Nephron progenitor cell (in vitro differentiated cells): ENCODE measurements around the gene OLIG3.

Source experiments
- DNase-seq: peaks from one replicate; pipeline ENCODE4 v3.0.0; 2021
- H3K27ac Mint-ChIP-seq: 2 replicates; pipeline ENCODE4 v1.8.0; 2021; ENCODE audit warnings: mild to moderate bottlenecking, moderate library complexity, mixed read lengths
- H3K27me3 Mint-ChIP-seq: 2 replicates; pipeline ENCODE4 v1.8.0; 2021; ENCODE audit warnings: mild to moderate bottlenecking, low read depth, mixed read lengths; ENCODE audit not compliant: poor library complexity
- H3K36me3 Mint-ChIP-seq: 2 replicates; pipeline ENCODE4 v1.8.0; 2021; ENCODE audit warnings: low read depth, mixed read lengths
- H3K4me1 Mint-ChIP-seq: 2 replicates; pipeline ENCODE4 v1.8.0; 2021; ENCODE audit warnings: mixed read lengths
- H3K4me3 Mint-ChIP-seq: 2 replicates; pipeline ENCODE4 v1.8.0; 2021; ENCODE audit warnings: mild to moderate bottlenecking, moderate library complexity, mixed read lengths
- H3K9me3 Mint-ChIP-seq: 2 replicates; pipeline ENCODE4 v1.8.0; 2021; ENCODE audit warnings: mild to moderate bottlenecking, moderate library complexity, mixed read lengths
- TF ChIP-seq, protein P1 (sequence below): fragments of 200-600 bp; sonication (generic); IDR thresholded peaks from 2 replicates; pipeline ENCODE4 v1.5.0; 2021; ENCODE audit warnings: antibody characterized with exemption

The OLIG3 gene

DNA sequence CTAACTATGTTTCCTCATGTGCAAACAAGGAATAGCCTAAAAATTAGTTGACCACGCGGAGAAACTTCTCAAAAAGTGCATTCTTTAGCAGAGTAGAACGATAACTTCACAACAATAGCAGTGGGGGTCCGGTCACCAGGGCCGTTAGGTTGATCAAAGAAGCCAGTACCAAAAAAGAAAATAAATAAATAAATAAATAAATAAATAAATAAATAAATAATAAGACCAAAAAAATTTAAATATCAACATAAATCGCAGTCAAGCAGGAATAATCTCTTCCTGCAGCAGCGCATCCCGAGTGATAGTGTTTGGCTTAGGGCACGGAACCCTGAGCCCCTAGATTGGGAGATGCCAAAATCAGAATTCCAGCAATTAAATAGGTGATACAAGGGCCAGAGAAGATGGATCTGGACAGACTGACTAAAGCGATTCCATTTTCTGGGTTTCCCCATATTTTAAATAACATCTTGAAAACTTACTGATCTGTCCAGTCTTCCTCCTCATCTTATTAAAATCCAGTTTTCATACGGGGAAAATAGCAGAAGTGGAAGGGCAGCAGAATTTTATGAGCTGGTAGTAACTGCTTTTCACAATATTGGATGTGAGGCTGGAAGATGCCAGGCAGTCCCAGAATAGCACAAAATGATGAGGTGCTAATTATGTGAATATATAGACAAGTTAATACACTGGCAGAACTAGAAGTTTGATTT is 4.4 kb upstream of the OLIG3 start:
- Mint-ChIP-seq H3K9me3 (peaks cover 4% of the 10 kb centered on the region), H3K27me3 (peaks cover 100% of the 10 kb centered on the region), H3K4me1 (peaks cover 36% of the 10 kb centered on the region), H3K27ac (no peak overlapping the region), H3K4me3 (peak overlapping the region; percentile 62), H3K36me3 (no peaks in the 10 kb centered on the region)
- TF ChIP-seq, protein P1, sequence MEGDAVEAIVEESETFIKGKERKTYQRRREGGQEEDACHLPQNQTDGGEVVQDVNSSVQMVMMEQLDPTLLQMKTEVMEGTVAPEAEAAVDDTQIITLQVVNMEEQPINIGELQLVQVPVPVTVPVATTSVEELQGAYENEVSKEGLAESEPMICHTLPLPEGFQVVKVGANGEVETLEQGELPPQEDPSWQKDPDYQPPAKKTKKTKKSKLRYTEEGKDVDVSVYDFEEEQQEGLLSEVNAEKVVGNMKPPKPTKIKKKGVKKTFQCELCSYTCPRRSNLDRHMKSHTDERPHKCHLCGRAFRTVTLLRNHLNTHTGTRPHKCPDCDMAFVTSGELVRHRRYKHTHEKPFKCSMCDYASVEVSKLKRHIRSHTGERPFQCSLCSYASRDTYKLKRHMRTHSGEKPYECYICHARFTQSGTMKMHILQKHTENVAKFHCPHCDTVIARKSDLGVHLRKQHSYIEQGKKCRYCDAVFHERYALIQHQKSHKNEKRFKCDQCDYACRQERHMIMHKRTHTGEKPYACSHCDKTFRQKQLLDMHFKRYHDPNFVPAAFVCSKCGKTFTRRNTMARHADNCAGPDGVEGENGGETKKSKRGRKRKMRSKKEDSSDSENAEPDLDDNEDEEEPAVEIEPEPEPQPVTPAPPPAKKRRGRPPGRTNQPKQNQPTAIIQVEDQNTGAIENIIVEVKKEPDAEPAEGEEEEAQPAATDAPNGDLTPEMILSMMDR = no peak
- no peak for DNase-seq

DNA sequence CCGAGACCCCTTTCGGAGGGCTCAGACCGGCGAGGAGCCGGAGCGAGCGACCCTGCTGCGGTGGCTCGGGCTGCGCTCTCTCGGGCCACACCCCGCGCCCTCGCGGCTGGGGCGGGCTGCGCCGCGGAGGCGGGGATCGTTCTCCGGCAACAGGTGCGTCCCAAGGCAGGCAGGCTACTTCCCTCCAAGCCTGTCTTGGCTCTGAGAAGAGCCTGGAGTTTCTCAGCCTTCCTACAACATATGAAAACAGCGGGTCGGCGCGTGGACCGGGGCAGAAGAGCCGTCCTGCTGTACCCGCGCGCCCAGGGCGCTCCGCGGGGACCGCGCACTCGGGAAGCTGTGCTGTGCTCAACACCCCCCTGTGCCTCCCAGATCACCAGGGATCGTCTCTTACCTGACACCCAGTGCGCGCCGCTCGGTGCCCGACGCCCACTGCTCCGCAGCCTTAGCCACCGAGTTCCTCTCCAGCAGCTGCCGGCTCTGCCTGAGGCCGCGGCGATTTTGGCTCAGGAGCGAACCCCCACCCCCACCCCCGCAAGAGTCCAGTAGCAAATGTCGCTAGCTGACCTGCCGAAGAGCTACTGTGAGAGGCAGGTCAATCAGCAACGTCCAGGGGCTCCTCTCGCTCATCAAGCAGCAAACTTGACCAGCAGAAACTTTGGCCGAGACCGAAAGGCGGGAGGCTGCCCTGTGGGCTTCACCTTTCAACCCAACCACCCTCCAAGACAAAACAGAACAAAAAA is 3.7 kb upstream of the OLIG3 start:
- DNase-seq = peak; percentile 61
- no peaks in the 10 kb centered on the region for H3K36me3 Mint-ChIP-seq
- H3K27ac Mint-ChIP-seq = no peak overlapping the region
- peaks cover 4% of the 10 kb centered on the region for H3K9me3 Mint-ChIP-seq
- H3K4me1 Mint-ChIP-seq = peaks cover 40% of the 10 kb centered on the region
- TF ChIP-seq, protein P1 = no peak
- H3K4me3 Mint-ChIP-seq = peak overlapping the region; percentile 62
- H3K27me3 Mint-ChIP-seq = peaks cover 100% of the 10 kb centered on the region

DNA sequence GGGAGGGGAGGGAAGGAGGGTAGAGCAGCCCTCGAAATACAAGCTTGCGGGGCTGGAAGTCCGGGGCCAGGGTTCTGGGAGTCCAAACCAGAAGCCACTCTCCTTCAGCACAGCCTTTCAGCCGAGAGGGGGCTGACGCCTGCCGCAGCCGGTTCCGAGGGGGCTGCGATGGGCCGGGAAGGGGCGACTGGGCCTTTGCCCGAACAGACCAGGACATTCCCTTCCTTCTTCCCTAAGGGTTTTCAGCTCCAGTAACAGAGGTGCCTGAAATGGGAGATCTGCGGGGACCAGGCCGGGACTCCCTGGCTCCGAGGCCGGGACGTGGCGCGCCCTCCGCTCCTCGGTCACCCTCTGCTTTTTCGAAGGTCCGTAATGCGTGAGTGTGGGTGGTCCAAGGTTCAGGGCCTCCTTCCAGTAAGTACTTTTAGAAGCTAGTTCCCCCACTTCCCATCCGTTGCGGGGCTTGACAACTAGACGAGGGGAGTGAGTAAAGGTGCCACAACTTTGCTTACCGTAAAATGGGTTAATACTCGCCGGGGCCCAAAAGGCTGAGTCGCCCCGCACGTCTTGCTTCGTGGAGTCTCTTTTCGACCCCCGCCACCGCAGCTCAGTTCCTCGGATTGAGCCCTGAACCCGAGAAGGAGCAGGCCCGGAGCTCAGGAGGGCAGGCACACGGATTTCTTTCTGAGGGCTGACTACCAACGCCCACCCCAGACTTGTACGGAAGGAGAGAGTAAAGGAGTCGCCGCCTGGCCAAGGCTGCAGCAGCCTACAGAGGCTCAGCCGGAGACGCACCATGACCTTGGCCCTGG is 2.9 kb upstream of the OLIG3 start:
- peak overlapping the region; percentile 33 for H3K4me3 Mint-ChIP-seq
- DNase-seq = no peak
- peaks cover 45% of the 10 kb centered on the region for H3K4me1 Mint-ChIP-seq
- peaks cover 100% of the 10 kb centered on the region for H3K27me3 Mint-ChIP-seq
- no peaks in the 10 kb centered on the region for H3K36me3 Mint-ChIP-seq
- H3K27ac Mint-ChIP-seq = no peak overlapping the region
- H3K9me3 Mint-ChIP-seq = peaks cover 4% of the 10 kb centered on the region
- TF ChIP-seq, protein P1 = no peak

DNA sequence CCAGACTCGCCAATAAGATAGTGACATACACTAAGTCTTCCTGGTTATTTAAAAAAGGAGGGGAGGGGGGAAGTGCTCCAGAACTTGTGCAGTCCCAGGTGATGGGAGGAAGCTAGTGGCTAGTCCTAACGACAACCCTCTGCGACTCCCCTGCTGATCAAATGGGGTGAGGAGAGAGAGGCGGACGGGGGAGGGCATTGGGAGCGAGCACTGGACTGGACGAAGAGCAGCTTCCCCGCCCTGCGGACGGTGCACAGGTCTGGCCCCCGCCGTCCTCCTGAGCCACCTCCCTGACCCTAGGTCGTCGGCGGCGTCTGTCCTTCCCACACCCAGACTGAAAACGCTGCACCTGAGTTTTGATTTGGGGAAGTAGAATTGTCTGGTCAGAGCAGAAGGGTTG is 2.2 kb upstream of the OLIG3 start:
- H3K27me3 Mint-ChIP-seq = peaks cover 100% of the 10 kb centered on the region
- no peaks in the 10 kb centered on the region for H3K36me3 Mint-ChIP-seq
- TF ChIP-seq, protein P1 = no peak
- peaks cover 4% of the 10 kb centered on the region for H3K9me3 Mint-ChIP-seq
- H3K4me1 Mint-ChIP-seq = peaks cover 50% of the 10 kb centered on the region
- H3K4me3 Mint-ChIP-seq = no peak overlapping the region
- DNase-seq = no peak
- no peak overlapping the region for H3K27ac Mint-ChIP-seq

DNA sequence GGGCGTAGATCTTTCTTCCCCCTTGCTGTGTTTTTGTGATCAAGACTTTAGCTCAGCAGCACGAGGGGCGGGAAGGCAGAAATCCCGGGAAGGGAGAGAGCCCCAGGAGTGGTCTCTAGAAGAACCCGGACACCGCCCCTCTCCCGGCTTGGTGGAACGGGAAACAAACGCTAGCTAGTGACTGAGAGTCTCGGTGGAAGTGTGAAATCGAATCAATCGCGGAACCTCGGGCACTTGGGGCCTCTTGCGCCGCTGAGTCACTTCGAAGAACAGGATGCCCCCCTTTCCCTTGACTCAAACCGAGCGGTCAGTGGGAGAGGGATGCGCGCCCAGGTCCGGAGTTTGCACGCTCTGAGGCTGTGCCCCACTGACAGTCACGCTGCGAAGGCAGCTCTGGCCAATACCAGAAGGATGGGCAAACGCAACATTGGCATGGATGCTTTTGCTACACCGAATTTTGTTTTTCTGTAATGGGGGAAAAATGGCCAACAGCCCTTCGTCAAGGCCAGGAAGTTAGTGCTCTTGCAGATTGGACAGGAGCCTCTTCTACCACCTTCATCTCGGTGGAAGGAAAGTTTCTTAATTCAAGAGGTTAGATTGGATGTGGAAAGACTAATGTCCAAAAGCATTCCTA is 1.6 kb upstream of the OLIG3 start:
- peak overlapping the region; percentile 45 for H3K4me3 Mint-ChIP-seq
- TF ChIP-seq, protein P1 = no peak
- H3K9me3 Mint-ChIP-seq = peaks cover 4% of the 10 kb centered on the region
- H3K27me3 Mint-ChIP-seq = peaks cover 100% of the 10 kb centered on the region
- no peak for DNase-seq
- H3K27ac Mint-ChIP-seq = no peak overlapping the region
- H3K4me1 Mint-ChIP-seq = peaks cover 54% of the 10 kb centered on the region
- H3K36me3 Mint-ChIP-seq = no peaks in the 10 kb centered on the region
